ENCODE data around the gene ANKRD49.

ANKRD49 gene

DNA sequence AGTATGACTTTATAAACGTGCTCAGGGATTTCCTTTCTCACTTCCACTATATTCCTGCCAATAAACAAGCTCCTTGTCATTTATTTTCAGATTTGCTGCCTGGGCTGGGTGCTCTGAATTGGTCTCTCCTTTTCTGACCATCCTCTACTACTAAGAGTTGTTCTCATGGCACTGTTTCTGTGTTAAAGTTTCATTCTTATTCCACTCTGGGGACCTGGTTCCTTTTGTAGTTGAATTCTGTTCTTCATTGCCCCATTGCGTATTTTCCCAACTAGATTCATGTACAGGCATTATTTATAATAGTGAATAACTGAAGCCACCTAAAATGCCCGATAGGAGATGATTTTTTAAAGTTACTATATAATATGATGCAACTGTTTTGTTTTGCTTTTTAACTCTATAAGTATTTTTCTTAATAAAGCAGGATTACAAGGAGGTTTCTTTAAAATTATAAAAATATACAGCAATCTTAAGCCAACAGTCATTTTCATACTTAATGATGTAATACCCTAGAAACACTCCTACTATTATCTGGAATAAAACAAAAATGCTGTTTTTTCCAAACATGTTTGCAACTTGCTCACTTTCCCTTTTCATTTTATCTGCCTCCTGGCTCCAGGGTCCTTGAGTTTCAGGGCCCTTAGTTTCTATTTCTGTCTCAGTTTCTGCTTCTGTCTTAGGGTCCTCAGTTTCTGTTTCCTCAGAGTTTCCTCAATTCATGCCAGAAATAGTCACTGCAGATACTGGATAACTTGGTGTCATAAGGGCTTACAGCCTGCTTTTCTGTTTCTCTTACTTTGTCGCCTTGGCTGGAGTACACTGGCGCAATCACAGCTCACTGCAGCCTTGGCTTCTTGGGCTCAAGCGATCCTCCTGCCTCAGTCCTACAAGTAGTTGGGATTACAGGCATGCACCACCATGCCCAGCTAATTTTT lies 40.2 kb downstream of the ANKRD49 start:
- H3K4me3 ChIP-seq (ENCODE audit: low read depth, low read length) = no peak overlapping the region
- TF ChIP-seq, protein P1, sequence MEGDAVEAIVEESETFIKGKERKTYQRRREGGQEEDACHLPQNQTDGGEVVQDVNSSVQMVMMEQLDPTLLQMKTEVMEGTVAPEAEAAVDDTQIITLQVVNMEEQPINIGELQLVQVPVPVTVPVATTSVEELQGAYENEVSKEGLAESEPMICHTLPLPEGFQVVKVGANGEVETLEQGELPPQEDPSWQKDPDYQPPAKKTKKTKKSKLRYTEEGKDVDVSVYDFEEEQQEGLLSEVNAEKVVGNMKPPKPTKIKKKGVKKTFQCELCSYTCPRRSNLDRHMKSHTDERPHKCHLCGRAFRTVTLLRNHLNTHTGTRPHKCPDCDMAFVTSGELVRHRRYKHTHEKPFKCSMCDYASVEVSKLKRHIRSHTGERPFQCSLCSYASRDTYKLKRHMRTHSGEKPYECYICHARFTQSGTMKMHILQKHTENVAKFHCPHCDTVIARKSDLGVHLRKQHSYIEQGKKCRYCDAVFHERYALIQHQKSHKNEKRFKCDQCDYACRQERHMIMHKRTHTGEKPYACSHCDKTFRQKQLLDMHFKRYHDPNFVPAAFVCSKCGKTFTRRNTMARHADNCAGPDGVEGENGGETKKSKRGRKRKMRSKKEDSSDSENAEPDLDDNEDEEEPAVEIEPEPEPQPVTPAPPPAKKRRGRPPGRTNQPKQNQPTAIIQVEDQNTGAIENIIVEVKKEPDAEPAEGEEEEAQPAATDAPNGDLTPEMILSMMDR (IDR thresholded peaks at IDR 0.05; ENCODE audit: low read depth, low read length) = no peak
- H3K4me1 ChIP-seq = no peaks in the 10 kb centered on the region

DNA sequence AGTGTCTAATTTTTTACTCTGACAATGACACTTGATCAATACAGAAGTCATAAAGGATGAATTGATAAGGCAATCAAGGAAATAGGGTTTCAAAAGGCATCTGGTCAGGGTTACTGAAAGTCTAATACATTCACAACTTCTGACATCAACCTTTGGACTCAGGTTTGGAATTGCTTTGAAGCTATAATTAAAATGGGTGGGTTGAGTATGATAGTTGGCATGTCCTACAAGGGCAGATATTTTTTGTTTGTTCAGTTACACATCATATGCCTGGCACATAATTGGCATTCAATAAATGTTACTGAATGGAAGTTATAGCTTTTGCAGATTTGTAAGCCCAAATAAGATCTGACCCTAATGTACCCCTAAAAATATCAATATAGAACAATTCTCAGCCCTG lies 42.6 kb downstream of the ANKRD49 start:
- TF ChIP-seq, protein P1 (IDR thresholded peaks at IDR 0.05; ENCODE audit: low read depth, low read length) = no peak
- Histone ChIP-seq H3K36me3 (no peaks in the 10 kb centered on the region), H3K4me1 (no peaks in the 10 kb centered on the region), H3K27me3 (peaks cover 32% of the 10 kb centered on the region), H3K9me3 (no peaks in the 10 kb centered on the region), H3K4me3 (ENCODE audit: low read depth, low read length) (no peak overlapping the region)
- no peak for DNase-seq

More for the DNA sequence above, 40.2 kb downstream of the ANKRD49 start:
- no peaks in the 10 kb centered on the region for H3K36me3 ChIP-seq
- H3K27me3 ChIP-seq = peaks cover 37% of the 10 kb centered on the region
- no peaks in the 10 kb centered on the region for H3K9me3 ChIP-seq
- no peak for DNase-seq

DNA sequence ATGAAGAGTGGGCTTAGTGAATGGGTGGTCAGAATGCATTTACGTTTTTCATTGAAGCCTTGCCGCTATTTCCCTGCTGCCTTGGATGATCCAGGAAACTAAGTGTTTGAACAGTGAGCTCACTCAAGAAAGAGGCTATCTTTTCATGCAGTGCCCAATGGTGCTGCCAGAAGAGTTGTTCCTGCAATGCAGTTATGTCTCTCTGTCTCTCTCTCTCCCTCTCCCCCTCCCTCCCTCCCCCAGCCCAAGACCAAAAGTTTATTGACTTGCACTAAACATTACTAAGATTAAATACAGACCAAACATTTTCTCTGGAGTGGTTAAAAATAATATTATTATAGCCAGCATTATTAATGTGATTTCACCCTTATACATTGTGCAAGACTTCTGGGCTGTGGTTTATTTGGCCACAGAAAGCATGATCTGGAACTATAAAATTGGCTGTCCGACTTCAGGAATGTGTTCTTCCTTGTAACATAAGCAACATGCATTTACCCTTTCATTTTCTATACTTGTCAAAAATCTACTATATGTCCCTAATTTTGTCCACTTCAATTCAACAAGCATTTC lies 43.3 kb downstream of the ANKRD49 start:
- TF ChIP-seq, protein P1 (IDR thresholded peaks at IDR 0.05; ENCODE audit: low read depth, low read length) = no peak
- no peaks in the 10 kb centered on the region for H3K36me3 ChIP-seq
- no peak overlapping the region for H3K4me3 ChIP-seq (ENCODE audit: low read depth, low read length)
- no peaks in the 10 kb centered on the region for H3K9me3 ChIP-seq
- peaks cover 29% of the 10 kb centered on the region for H3K27me3 ChIP-seq
- no peak for DNase-seq
- no peaks in the 10 kb centered on the region for H3K4me1 ChIP-seq

DNA sequence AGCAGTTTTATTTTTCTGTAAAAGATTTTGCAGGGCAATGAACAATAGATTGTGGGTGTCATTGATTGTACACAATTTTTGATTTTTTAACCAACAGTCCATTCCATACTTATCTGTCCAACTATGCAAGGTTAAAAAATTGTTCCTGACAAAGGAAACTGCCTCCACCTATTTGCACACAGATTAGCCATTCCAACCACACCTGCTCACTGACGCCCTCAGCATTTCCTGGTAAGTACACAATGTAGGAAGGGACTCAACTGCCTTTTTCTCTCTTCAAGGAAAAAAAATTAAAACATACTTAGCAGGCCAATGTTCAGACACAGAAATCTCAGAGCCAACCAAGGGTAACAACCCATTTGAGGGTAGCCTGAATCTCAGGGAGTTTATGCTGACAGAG lies 45.6 kb downstream of the ANKRD49 start:
- Histone ChIP-seq H3K4me1 (no peaks in the 10 kb centered on the region), H3K36me3 (no peaks in the 10 kb centered on the region), H3K9me3 (no peaks in the 10 kb centered on the region), H3K27me3 (peaks cover 17% of the 10 kb centered on the region), H3K4me3 (ENCODE audit: low read depth, low read length) (no peak overlapping the region)
- DNase-seq = no peak
- TF ChIP-seq, protein P1 (IDR thresholded peaks at IDR 0.05; ENCODE audit: low read depth, low read length) = no peak

DNA sequence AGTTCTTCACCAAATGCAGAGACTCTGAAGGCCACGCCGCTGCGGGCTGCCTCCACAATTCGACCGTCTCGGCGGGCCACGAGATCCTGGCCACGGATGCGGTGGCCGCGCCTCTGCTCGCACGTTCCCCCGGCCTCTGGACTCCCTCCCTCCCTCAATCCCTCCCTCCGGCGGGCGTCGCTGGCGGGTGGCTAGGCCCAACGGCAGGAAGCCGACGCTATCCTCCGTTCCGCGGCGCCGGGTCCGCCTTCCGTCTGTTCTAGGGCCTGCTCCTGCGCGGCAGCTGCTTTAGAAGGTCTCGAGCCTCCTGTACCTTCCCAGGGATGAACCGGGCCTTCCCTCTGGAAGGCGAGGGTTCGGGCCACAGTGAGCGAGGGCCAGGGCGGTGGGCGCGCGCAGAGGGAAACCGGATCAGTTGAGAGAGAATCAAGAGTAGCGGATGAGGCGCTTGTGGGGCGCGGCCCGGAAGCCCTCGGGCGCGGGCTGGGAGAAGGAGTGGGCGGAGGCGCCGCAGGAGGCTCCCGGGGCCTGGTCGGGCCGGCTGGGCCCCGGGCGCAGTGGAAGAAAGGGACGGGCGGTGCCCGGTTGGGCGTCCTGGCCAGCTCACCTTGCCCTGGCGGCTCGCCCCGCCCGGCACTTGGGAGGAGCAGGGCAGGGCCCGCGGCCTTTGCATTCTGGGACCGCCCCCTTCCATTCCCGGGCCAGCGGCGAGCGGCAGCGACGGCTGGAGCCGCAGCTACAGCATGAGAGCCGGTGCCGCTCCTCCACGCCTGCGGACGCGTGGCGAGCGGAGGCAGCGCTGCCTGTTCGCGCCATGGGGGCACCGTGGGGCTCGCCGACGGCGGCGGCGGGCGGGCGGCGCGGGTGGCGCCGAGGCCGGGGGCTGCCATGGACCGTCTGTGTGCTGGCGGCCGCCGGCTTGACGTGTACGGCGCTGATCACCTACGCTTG lies 50.2 kb downstream of the ANKRD49 start, which contains the start of gene FUT4:
Gene FUT4, plus strand, starts transcription at position 227 of the 951 bp plus-strand sequence. Its CDS starts 213 bp downstream, at position 440.
- Histone ChIP-seq H3K36me3 (no peaks in the 10 kb centered on the region), H3K9me3 (no peaks in the 10 kb centered on the region), H3K4me3 (ENCODE audit: low read depth, low read length) (peak within 1 kb of the TSS; percentile 73), H3K4me1 (no peaks in the 10 kb centered on the region), H3K27me3 (no peaks in the 10 kb centered on the region)
- TF ChIP-seq, protein P1 (IDR thresholded peaks at IDR 0.05; ENCODE audit: low read depth, low read length) = no peak
- DNase-seq = peak; percentile 85

Measured in BE2C (cell line).